Neural cell (in vitro differentiated cells): ENCODE results near the gene OBSCN. TPM values are rescaled to one million over a fixed set of nuclear protein-coding genes. Genes with fewer than 3 reads are reported as not detected.

Experiments
- H2AFZ ChIP-seq: fragments of 200-600, 300-800 bp; sonication (generic), shearing (Covaris generic); 2 replicates; pipeline ENCODE4 v1.6.0; 2014; ENCODE audit warnings: low read depth, mild to moderate bottlenecking, antibody characterized with exemption, low read length, moderate library complexity
- H3F3A ChIP-seq: fragments of 200-600 bp; shearing (Covaris generic); 2 replicates; pipeline ENCODE4 v1.6.1; 2016; ENCODE audit warnings: mild to moderate bottlenecking, moderate library complexity, mixed read lengths, antibody characterized with exemption, low read length; ENCODE audit not compliant: insufficient read depth, poor library complexity, severe bottlenecking
- H3K27ac ChIP-seq: fragments of 200-600, 300-800 bp; sonication (generic), shearing (Covaris generic); 2 replicates; pipeline ENCODE4 v1.5.1; 2014; ENCODE audit warnings: mild to moderate bottlenecking, low read length, moderate library complexity
- H3K27me3 ChIP-seq: fragments of 300-800, 200-600 bp; sonication (generic), shearing (Covaris generic); 2 replicates; pipeline ENCODE4 v1.6.0; 2014; ENCODE audit warnings: mild to moderate bottlenecking, low read depth, low read length, moderate library complexity; ENCODE audit not compliant: insufficient read depth
- H3K36me3 ChIP-seq: fragments of 300-800, 200-600 bp; sonication (generic), shearing (Covaris generic); 2 replicates; pipeline ENCODE4 v1.5.1; 2014; ENCODE audit warnings: mild to moderate bottlenecking, antibody characterized with exemption, low read length, moderate library complexity; ENCODE audit not compliant: insufficient read depth
- H3K4me2 ChIP-seq: fragments of 300-800, 200-600 bp; sonication (generic), shearing (Covaris generic); 2 replicates; pipeline ENCODE4 v1.6.0; 2014; ENCODE audit warnings: mild to moderate bottlenecking, low read length
- H3K4me3 ChIP-seq: fragments of 300-800, 200-600 bp; sonication (generic), shearing (Covaris generic); 2 replicates; pipeline ENCODE4 v1.5.1; 2014; ENCODE audit warnings: mild to moderate bottlenecking, low read length, moderate library complexity
- H3K79me2 ChIP-seq: fragments of 200-600 bp; shearing (Covaris generic); replicated peaks from 2 replicates; pipeline ENCODE4 v1.6.0; 2014; ENCODE audit warnings: mild to moderate bottlenecking, low read length, moderate library complexity; ENCODE audit not compliant: insufficient read depth
- H3K9ac ChIP-seq: fragments of 300-800, 200-600 bp; sonication (generic), shearing (Covaris generic); 2 replicates; pipeline ENCODE4 v1.6.1; 2016; ENCODE audit warnings: mild to moderate bottlenecking, low read length, mixed read lengths
- H3K9me2 ChIP-seq: fragments of 200-600 bp; shearing (Covaris generic); 2 replicates; pipeline ENCODE4 v1.6.1; 2016; ENCODE audit warnings: mild to moderate bottlenecking, low read length, mixed read lengths; ENCODE audit not compliant: insufficient read depth
- H3K9me3 ChIP-seq: fragments of 200-600, 300-800 bp; sonication (generic), shearing (Covaris generic); 2 replicates; pipeline ENCODE4 v1.6.1; 2016; ENCODE audit warnings: mild to moderate bottlenecking, mixed run types, low read length, moderate library complexity, mixed read lengths
- H4K20me1 ChIP-seq: fragments of 200-600 bp; shearing (Covaris generic); 2 replicates; pipeline ENCODE4 v1.6.1; 2016; ENCODE audit warnings: mild to moderate bottlenecking, mixed run types; ENCODE audit not compliant: insufficient read depth
- CTCF ChIP-seq: fragments of 450-650 bp; IDR thresholded peaks from 2 replicates; pipeline ENCODE4 v1.5.1; 2014; ENCODE audit warnings: antibody characterized with exemption, mild to moderate bottlenecking, moderate library complexity; ENCODE audit not compliant: poor library complexity, severe bottlenecking
- EP300 ChIP-seq: fragments of 450-650 bp; conservative IDR thresholded peaks from 2 replicates; pipeline ENCODE4 v1.6.1; 2014; ENCODE audit warnings: antibody characterized with exemption, mild to moderate bottlenecking, moderate library complexity; ENCODE audit not compliant: poor library complexity, severe bottlenecking
- EZH2 ChIP-seq: fragments of 200-600, 300-800 bp; shearing (Covaris generic), sonication (generic); IDR thresholded peaks from 2 replicates; pipeline ENCODE4 v1.6.1; 2014; ENCODE audit warnings: antibody characterized with exemption, low read length, borderline replicate concordance, mild to moderate bottlenecking; ENCODE audit not compliant: insufficient read depth, poor library complexity, severe bottlenecking
- MXI1 ChIP-seq: fragments of 450-650 bp; conservative IDR thresholded peaks from 2 replicates; pipeline ENCODE4 v1.6.1; 2014; ENCODE audit warnings: antibody characterized with exemption, mild to moderate bottlenecking; ENCODE audit not compliant: poor library complexity, severe bottlenecking
- POLR2AphosphoS5 ChIP-seq: IDR thresholded peaks from 2 replicates; pipeline ENCODE4 v1.6.1; 2012
- RAD21 ChIP-seq: fragments of 450-650 bp; conservative IDR thresholded peaks from 2 replicates; pipeline ENCODE4 v1.6.1; 2014; ENCODE audit warnings: antibody characterized with exemption, mild to moderate bottlenecking, moderate library complexity
- REST ChIP-seq: IDR thresholded peaks from 2 replicates; pipeline ENCODE4 v1.6.1; 2012; ENCODE audit warnings: borderline replicate concordance
- SMC3 ChIP-seq: fragments of 450-650 bp; conservative IDR thresholded peaks from 2 replicates; pipeline ENCODE4 v1.6.1; 2014; ENCODE audit warnings: antibody characterized with exemption, mild to moderate bottlenecking, moderate library complexity; ENCODE audit not compliant: poor library complexity
- TAF1 ChIP-seq: IDR thresholded peaks from 2 replicates; pipeline ENCODE4 v1.6.1; 2012; ENCODE audit warnings: low read depth
- polyA plus RNA-seq: library from polyadenylated mRNA; depleted of rRNA; stranded (reverse); fragments of >200 nt; gene quantifications from 2 replicates; pipeline ENCODE4 v1.2.3, GENCODE V29; 2014

OBSCN gene
- polyA plus RNA-seq, 1 donor from 2014 or later: 7.2 TPM

- Histone ChIP-seq H3K4me3 (no peak overlapping the region), H3K27me3 (no peaks in the 10 kb centered on the region), H3K4me2 (no peak overlapping the region), H3K9me2 (no peaks in the 10 kb centered on the region), H3K9me3 (no peaks in the 10 kb centered on the region), H3F3A (no peaks in the 10 kb centered on the region), H3K36me3 (no peaks in the 10 kb centered on the region), H2AFZ (no peak overlapping the region), H3K9ac (no peak overlapping the region), H4K20me1 (no peaks in the 10 kb centered on the region), H3K79me2 (no peaks in the 10 kb centered on the region), H3K27ac (no peak overlapping the region)
- TF ChIP-seq REST (no peak), RAD21 (no peak), EP300 (no peak), SMC3 (no peak), EZH2 (no peak), TAF1 (no peak), MXI1 (no peak), CTCF (no peak), POLR2AphosphoS5 (no peak)
Observed at GRCh38 chr1:228204958-228205357, 2.9 kb upstream of the OBSCN start.

GRCh38 chr1:228205526-228206436, 2.1 kb upstream of the OBSCN start:
- Histone ChIP-seq H3F3A (no peaks in the 10 kb centered on the region), H3K27me3 (no peaks in the 10 kb centered on the region), H3K4me2 (no peak overlapping the region), H3K36me3 (no peaks in the 10 kb centered on the region), H3K9ac (no peak overlapping the region), H3K9me2 (no peaks in the 10 kb centered on the region), H2AFZ (no peak overlapping the region), H3K9me3 (no peaks in the 10 kb centered on the region), H3K4me3 (no peak overlapping the region), H3K27ac (no peak overlapping the region), H3K79me2 (no peaks in the 10 kb centered on the region), H4K20me1 (no peaks in the 10 kb centered on the region)
- TF ChIP-seq TAF1 (no peak), CTCF (no peak), EZH2 (no peak), MXI1 (no peak), SMC3 (no peak), POLR2AphosphoS5 (no peak), REST (no peak), RAD21 (no peak)
